NOMO-1 treated with dmso at 0.1 percent for 144 hours (cell line): ENCODE data around the gene SRPK3.
"Not testable (repeated sequence)": the region's sequence is repeated elsewhere in the genome, so short reads cannot be mapped to it uniquely, and the experiment has no call there.

Source experiments
- DNase-seq: peaks from one replicate; lab custom pipeline; 2025; ENCODE audit not compliant: unreplicated experiment; lab: John Stamatoyannopoulos, UW

Gene SRPK3

GRCh38 chrX:153744210-153745066 lies 36.4 kb upstream of the SRPK3 start:
- DNase-seq: no peak

GRCh38 chrX:153745067-153745433 lies 35.8 kb upstream of the SRPK3 start:
- not testable (repeated sequence) for DNase-seq

GRCh38 chrX:153746359-153746758 lies 34.5 kb upstream of the SRPK3 start:
- no peak for DNase-seq

GRCh38 chrX:153746991-153747390 lies 33.9 kb upstream of the SRPK3 start:
- DNase-seq: not testable (repeated sequence)

DNA sequence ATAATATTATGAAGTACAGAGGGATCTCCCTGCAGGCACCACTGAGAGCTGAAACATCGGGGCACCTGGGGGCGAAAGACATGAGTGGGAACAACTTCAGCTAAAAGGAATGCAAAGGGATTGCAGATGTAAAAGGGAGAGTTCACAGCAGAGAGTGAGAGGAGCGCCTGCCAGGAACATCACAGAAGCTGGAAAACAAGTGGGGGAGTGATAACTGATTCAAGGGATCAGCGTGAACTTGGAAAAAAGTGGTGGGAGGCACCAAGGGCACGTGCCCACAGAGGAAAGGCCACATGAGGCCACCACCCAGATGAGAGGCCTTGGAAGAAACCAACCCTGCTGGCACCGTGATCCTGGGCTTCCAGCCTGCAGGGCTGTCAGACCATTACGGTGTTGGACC lies 31.8 kb upstream of the SRPK3 start:
- not testable (repeated sequence) for DNase-seq

GRCh38 chrX:153750127-153750774 lies 30.6 kb upstream of the SRPK3 start:
- no peak for DNase-seq

DNA sequence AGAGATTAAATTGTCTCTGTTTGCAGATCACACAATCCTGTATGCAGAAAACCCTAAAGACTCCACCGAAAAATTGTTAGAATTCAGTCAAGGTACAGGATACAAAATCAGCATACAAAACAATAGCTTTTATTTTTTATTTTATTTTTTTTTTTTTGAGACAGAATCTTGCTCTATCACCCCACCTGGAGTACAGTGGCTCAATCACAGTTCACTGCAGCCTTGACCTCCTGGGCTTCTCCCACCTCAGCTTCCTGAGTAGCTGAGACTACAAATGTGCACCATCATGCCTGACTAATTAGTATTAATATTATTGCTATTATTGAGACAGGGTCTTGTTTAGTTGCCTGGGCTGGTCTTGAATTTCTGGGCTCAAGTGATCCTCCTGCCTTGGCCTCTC lies 25.7 kb upstream of the SRPK3 start:
- DNase-seq: no peak

- DNase-seq: no peak
Observed at GRCh38 chrX:153761863-153762262, 19.0 kb upstream of the SRPK3 start.

- DNase-seq: no peak
Observed at GRCh38 chrX:153762626-153763173, 18.1 kb upstream of the SRPK3 start.

- no peak for DNase-seq
Observed at GRCh38 chrX:153763298-153763932, 17.4 kb upstream of the SRPK3 start.

GRCh38 chrX:153763989-153764755 lies 16.7 kb upstream of the SRPK3 start, which contains the start of gene PLXNB3:
Gene PLXNB3 (plus strand): TSS chrX:153764249. CDS start chrX:153765536, 1,287 bp downstream.
- DNase-seq: peak; percentile 45

DNA sequence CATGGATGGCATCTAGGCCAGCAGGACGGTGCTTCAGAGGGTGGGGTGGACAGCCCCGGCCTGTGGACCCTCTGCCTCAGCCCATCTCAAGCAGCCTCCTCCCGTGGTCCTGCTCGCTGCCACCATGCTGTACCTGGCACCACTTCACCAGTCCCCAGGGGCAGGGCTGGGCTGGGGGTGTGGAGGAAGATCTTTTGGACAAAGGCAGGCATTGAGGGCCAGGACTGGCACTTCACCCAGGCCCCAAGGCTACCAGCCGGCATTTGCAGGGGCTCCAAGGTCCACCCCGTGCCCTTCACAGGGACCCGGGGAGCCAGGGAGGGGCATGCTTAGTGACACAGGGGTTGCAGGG lies 16.1 kb upstream of the SRPK3 start:
- no peak for DNase-seq

- no peak for DNase-seq
Observed at GRCh38 chrX:153765138-153766079, 15.4 kb upstream of the SRPK3 start.

GRCh38 chrX:153766098-153766817 lies 14.6 kb upstream of the SRPK3 start:
- DNase-seq: peak; percentile 45

- DNase-seq: no peak
Observed at GRCh38 chrX:153766871-153767673, 13.8 kb upstream of the SRPK3 start.

GRCh38 chrX:153767674-153768055 lies 13.2 kb upstream of the SRPK3 start:
- DNase-seq: no peak

GRCh38 chrX:153768311-153769157 lies 12.3 kb upstream of the SRPK3 start:
- DNase-seq: no peak
